ENCODE measurements around the gene COG6.

Gene COG6

DNA sequence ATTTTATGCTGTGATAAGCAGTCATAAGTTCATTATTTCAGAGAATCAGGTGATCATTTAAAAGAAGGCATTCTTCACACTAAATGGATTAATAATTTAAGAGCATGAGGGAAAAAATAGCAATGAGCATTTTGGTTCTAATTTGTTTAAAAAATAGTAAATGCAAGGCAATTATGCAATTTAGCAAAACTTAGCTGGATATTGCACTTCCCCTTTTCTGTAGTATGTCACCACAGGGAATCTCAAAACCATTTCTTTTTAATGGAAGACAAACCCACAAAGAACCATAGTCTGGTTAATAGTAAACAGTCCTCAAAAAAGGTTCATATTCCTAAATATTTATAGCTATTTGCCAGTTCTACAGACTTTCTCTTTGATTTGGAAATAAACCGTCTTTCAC lies 30.2 kb downstream of the COG6 start:
- in situ Hi-C loops (cut with MboI; ENCODE audit: low sequenced_read_pairs, unreplicated experiment): no loop called here
- no peak for TF ChIP-seq CTCF (IDR thresholded peaks at IDR 0.05; ENCODE audit: borderline replicate concordance, control extremely low read depth, extremely low read depth, insufficient read depth, missing control alignments)
- no peak for DNase-seq (ENCODE audit: low spot score)

DNA sequence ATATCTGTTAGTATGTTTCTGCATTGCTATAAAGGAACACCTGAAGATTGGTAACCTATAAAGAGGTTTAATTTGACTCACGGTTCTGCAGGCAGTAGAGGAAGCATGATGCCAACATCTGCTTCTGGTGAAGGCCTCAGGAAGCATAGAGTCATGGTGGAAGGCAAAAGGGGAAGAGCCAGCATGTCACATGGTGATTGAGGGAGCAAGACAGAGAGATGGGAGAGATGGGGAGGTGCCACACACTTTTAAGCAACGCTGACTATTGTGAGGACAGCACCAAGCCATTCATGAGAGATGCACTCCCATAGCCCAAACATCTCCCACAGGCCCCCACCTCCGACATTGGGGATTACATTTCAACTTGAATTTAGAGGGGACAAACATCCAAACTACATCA lies 32.8 kb downstream of the COG6 start:
- DNase-seq (ENCODE audit: low spot score): no peak
- in situ Hi-C loops (cut with MboI; ENCODE audit: low sequenced_read_pairs, unreplicated experiment): no loop called here
- TF ChIP-seq CTCF (IDR thresholded peaks at IDR 0.05; ENCODE audit: borderline replicate concordance, control extremely low read depth, extremely low read depth, insufficient read depth, missing control alignments): no peak

DNA sequence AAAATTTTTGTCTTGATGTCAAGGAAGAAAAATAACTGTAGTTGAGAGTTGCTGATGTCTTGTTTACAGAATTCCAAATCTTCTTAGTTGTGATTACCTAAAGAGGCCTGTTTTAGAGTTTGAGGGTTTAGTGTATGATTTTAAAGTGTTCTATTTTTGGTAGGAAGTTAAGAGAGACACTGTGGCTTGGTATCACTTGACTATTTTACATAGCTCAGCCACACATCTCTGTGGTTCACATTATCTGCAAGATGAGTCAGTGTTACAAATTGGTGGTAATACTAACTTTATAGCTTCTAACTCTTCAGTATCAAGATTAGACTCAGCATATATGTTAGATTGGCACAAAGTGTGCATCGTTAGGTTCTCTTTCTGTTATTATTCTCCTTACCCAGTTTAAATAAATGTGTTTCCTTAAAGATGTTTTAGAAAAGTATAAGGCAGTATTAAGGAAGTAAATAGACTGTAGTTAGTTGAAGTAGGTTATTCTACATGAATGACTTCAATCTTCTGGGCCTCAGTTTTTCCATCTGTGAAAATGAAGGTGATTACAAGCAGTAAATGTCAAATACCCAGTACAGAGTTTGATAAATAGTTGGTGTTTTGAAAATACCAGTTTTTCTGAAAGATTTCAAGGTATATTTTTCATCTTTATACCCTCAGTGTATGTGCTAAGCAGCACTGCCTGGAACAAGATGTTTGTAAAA lies 33.4 kb downstream of the COG6 start:
- in situ Hi-C loops (cut with MboI; ENCODE audit: low sequenced_read_pairs, unreplicated experiment): no loop called here
- peak; percentile 12 for DNase-seq (ENCODE audit: low spot score)
- no peak for TF ChIP-seq CTCF (IDR thresholded peaks at IDR 0.05; ENCODE audit: borderline replicate concordance, control extremely low read depth, extremely low read depth, insufficient read depth, missing control alignments)

GRCh38 chr13:39692660-39693438 lies 37.4 kb downstream of the COG6 start:
- TF ChIP-seq CTCF (IDR thresholded peaks at IDR 0.05; ENCODE audit: borderline replicate concordance, control extremely low read depth, extremely low read depth, insufficient read depth, missing control alignments): no peak
- in situ Hi-C loops (cut with MboI; ENCODE audit: low sequenced_read_pairs, unreplicated experiment): no loop called here
- DNase-seq (ENCODE audit: low spot score): no peak

- TF ChIP-seq CTCF (IDR thresholded peaks at IDR 0.05; ENCODE audit: borderline replicate concordance, control extremely low read depth, extremely low read depth, insufficient read depth, missing control alignments): no peak
- in situ Hi-C loops (cut with MboI; ENCODE audit: low sequenced_read_pairs, unreplicated experiment): no loop called here
- DNase-seq (ENCODE audit: low spot score): no peak
Measured at GRCh38 chr13:39699274-39699673, 43.8 kb downstream of the COG6 start.

DNA sequence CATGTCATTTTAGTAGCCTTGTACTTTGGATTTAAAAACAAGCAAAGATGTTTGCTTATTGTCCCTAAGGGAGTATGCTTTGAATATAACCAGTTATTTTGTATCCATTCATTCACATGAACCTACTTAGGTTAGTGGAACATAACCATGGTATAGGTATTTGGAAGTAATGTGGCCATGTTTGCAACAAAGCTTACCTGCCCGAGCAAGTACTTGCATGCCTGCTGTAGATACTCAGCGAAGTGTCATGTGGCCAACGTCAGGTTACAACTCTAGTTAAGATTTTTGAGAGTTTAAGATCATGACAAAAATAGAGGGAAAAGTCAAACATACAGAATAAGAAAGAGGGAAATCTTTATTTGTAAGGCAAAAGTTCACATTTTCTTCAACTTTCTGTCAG lies 57.2 kb downstream of the COG6 start:
- no peak for TF ChIP-seq CTCF (IDR thresholded peaks at IDR 0.05; ENCODE audit: borderline replicate concordance, control extremely low read depth, extremely low read depth, insufficient read depth, missing control alignments)
- in situ Hi-C loops (cut with MboI; ENCODE audit: low sequenced_read_pairs, unreplicated experiment): no loop called here
- no peak for DNase-seq (ENCODE audit: low spot score)
